ENCODE results near the gene PCBP3. TPM values are rescaled to one million over a fixed set of nuclear protein-coding genes. Genes with fewer than 3 reads are reported as not detected.

PCBP3 gene
- total and polyA plus RNA-seq, 2 donors (not counting 3 experiments of a cell fraction or from before 2014, with no cell fraction given), result 0.06 to 1.1 TPM

- no peak for FAIRE-seq
- no peak for DNase-seq (ENCODE audit: low read depth, low spot score)
- H3K4me3 ChIP-seq (replicated peaks in 1 of 3; ENCODE audit: insufficient read depth in 1 of 3, low read depth in 1 of 3, low read length in 3 of 3), result no peak overlapping the region
Measured at GRCh38 chr21:45856906-45857305, 213.4 kb downstream of the PCBP3 start.

GRCh38 chr21:45857761-45858160 lies 214.2 kb downstream of the PCBP3 start:
- no TSS peak for BruUV-seq (replicated peaks)
- no peak overlapping the region for H3K4me2 ChIP-seq (ENCODE audit: insufficient read depth, low read length)
- dilution Hi-C loops (cut with MboI; ENCODE audit: extremely low pct_ligation_motif_present, low sequenced_read_pairs), result no loop called here

More at GRCh38 chr21:45856906-45857305, 213.4 kb downstream of the PCBP3 start:
- ChIA-PET POLR2A (no interaction called here), CTCF (no interaction called here)
- H2AFZ ChIP-seq (ENCODE audit: low read depth, low read length), result no peak overlapping the region
- H3K4me2 ChIP-seq (ENCODE audit: insufficient read depth, low read length), result no peak overlapping the region
- no peaks in the 10 kb centered on the region for H3K36me3 ChIP-seq (ENCODE audit: control insufficient read depth in 2 of 2, extremely low read depth in 1 of 2, insufficient read depth in 2 of 2, low read length in 2 of 2)
- H3K9ac ChIP-seq (replicated peaks; ENCODE audit: extremely low read depth, insufficient read depth, low read length), result no peak overlapping the region
- H3K9me3 ChIP-seq (replicated peaks; ENCODE audit: control insufficient read depth, insufficient read depth, low read length), result no peaks in the 10 kb centered on the region
- no peaks in the 10 kb centered on the region for H3K79me2 ChIP-seq (ENCODE audit: control insufficient read depth, insufficient read depth, low read length)
- H3K9me1 ChIP-seq (replicated peaks; ENCODE audit: control insufficient read depth, extremely low read depth, insufficient read depth, low read length), result no peaks in the 10 kb centered on the region
- no TSS peak for BruUV-seq (replicated peaks)
- no peak overlapping the region for H3K27ac ChIP-seq (ENCODE audit: insufficient read depth, low read depth, low read length)
- H3K27me3 ChIP-seq (ENCODE audit: control insufficient read depth in 2 of 2, insufficient read depth in 2 of 2, low read length in 2 of 2), result no peaks in the 10 kb centered on the region
- dilution Hi-C loops (cut with MboI; ENCODE audit: extremely low pct_ligation_motif_present, low sequenced_read_pairs) (no loop called here), intact Hi-C loops (cut with micrococcal nuclease) (no loop called here)
- TF ChIP-seq MAX (IDR thresholded peaks at IDR 0.05; ENCODE audit: insufficient read depth, insufficient read length) (no peak), JUN (IDR thresholded peaks at IDR 0.05; ENCODE audit: borderline replicate concordance, insufficient read depth, insufficient read length, low read depth) (no peak), POLR2AphosphoS5 (IDR thresholded peaks at IDR 0.05; ENCODE audit: insufficient read depth, low read depth, low read length) (no peak), MYC (IDR thresholded peaks at IDR 0.05; ENCODE audit: low read depth, low read length) (no peak)
- no peaks in the 10 kb centered on the region for H4K20me1 ChIP-seq (replicated peaks; ENCODE audit: control insufficient read depth, extremely low read depth, insufficient read depth, low read length)
- H3K4me1 ChIP-seq (ENCODE audit: control insufficient read depth, extremely low read depth, insufficient read depth, low read length), result no peaks in the 10 kb centered on the region

More at GRCh38 chr21:45857761-45858160, 214.2 kb downstream of the PCBP3 start:
- Histone ChIP-seq H3K4me1 (ENCODE audit: control insufficient read depth, extremely low read depth, insufficient read depth, low read length) (no peaks in the 10 kb centered on the region), H3K9me1 (replicated peaks; ENCODE audit: control insufficient read depth, extremely low read depth, insufficient read depth, low read length) (no peaks in the 10 kb centered on the region), H2AFZ (ENCODE audit: low read depth, low read length) (no peak overlapping the region), H3K9me3 (replicated peaks; ENCODE audit: control insufficient read depth, insufficient read depth, low read length) (no peaks in the 10 kb centered on the region), H3K27ac (ENCODE audit: insufficient read depth, low read depth, low read length) (no peak overlapping the region), H3K4me3 (replicated peaks in 1 of 3; ENCODE audit: insufficient read depth in 1 of 3, low read depth in 1 of 3, low read length in 3 of 3) (no peak overlapping the region), H4K20me1 (replicated peaks; ENCODE audit: control insufficient read depth, extremely low read depth, insufficient read depth, low read length) (no peaks in the 10 kb centered on the region), H3K79me2 (ENCODE audit: control insufficient read depth, insufficient read depth, low read length) (no peaks in the 10 kb centered on the region), H3K27me3 (ENCODE audit: control insufficient read depth in 2 of 2, insufficient read depth in 2 of 2, low read length in 2 of 2) (no peaks in the 10 kb centered on the region), H3K9ac (replicated peaks; ENCODE audit: extremely low read depth, insufficient read depth, low read length) (no peak overlapping the region), H3K36me3 (ENCODE audit: control insufficient read depth in 2 of 2, extremely low read depth in 1 of 2, insufficient read depth in 2 of 2, low read length in 2 of 2) (no peaks in the 10 kb centered on the region)
- DNase-seq (ENCODE audit: low read depth, low spot score) (no peak), FAIRE-seq (no peak)
- ChIA-PET CTCF (interaction anchor here (1.2 kb wide), 1 partner anchor 23 kb away, joined by 3 read pairs; no protein-coding TSS in a partner anchor), POLR2A (no interaction called here)
- no peak for TF ChIP-seq MAX (IDR thresholded peaks at IDR 0.05; ENCODE audit: insufficient read depth, insufficient read length)
- TF ChIP-seq EZH2 (IDR thresholded peaks at IDR 0.05; ENCODE audit: borderline replicate concordance, low read depth, low read length, severe bottlenecking), result no peak
- no peak for TF ChIP-seq POLR2AphosphoS5 (IDR thresholded peaks at IDR 0.05; ENCODE audit: insufficient read depth, low read depth, low read length)
- no peak for TF ChIP-seq FOS (IDR thresholded peaks at IDR 0.05; ENCODE audit: borderline replicate concordance, insufficient read depth, low read length)
- no peak for TF ChIP-seq GATA2 (IDR thresholded peaks at IDR 0.05; ENCODE audit: insufficient read depth, insufficient read length, low read depth, low read length)
- no peak for TF ChIP-seq MYC (IDR thresholded peaks at IDR 0.05; ENCODE audit: low read depth, low read length)
- no peak for TF ChIP-seq POLR2A (IDR thresholded peaks at IDR 0.05; ENCODE audit: low read depth, low read length)
- intact Hi-C loops (cut with micrococcal nuclease), result no loop called here

All from endothelial cell of umbilical vein (primary cell).